Measurements from ENCODE around the gene ADNP.

Gene ADNP

GRCh38 chr20:50933589-50933988, 2.4 kb upstream of the ADNP start:
- no peak for DNase-seq (ENCODE audit: low read depth, low spot score)
- H3K27ac ChIP-seq, result no peak overlapping the region

- no peak for DNase-seq (ENCODE audit: low read depth, low spot score)
Observed at GRCh38 chr20:50932691-50933280, 1.5 kb upstream of the ADNP start.

DNA sequence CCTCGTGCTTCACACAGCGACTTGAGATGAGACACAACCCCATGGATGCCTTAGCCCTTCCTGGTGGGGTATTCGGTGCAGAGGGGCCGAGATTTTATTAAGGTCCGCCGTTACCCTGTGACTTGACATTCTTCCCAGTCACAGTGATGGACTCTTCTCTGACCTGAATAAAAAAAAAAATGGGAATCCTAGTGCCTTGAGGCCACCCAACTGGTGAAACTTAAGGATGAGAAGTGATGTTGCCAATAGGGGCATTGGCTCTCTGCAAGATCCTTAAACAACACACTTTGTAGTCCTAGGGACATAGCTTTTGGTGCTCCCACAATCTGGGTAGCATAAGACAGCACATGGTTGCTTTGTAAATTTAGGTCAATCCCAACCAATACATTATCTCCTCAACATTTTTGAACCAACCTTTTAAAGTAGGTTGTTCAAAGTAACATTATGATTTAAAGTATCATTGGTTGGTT, 814 bp upstream of the ADNP start:
- H3K27ac ChIP-seq, result peak overlapping the region; percentile 91
- DNase-seq (ENCODE audit: low read depth, low spot score), result no peak

More at GRCh38 chr20:50932691-50933280, 1.5 kb upstream of the ADNP start:
- H3K27ac ChIP-seq, result peak overlapping the region; percentile 91

GRCh38 chr20:50930976-50931305, 296 bp downstream of the ADNP start:
- no peak for DNase-seq (ENCODE audit: low read depth, low spot score)
- peak overlapping the region; percentile 91 for H3K27ac ChIP-seq

GRCh38 chr20:50930139-50930975, 880 bp downstream of the ADNP start:
- DNase-seq (ENCODE audit: low read depth, low spot score), result no peak

DNA sequence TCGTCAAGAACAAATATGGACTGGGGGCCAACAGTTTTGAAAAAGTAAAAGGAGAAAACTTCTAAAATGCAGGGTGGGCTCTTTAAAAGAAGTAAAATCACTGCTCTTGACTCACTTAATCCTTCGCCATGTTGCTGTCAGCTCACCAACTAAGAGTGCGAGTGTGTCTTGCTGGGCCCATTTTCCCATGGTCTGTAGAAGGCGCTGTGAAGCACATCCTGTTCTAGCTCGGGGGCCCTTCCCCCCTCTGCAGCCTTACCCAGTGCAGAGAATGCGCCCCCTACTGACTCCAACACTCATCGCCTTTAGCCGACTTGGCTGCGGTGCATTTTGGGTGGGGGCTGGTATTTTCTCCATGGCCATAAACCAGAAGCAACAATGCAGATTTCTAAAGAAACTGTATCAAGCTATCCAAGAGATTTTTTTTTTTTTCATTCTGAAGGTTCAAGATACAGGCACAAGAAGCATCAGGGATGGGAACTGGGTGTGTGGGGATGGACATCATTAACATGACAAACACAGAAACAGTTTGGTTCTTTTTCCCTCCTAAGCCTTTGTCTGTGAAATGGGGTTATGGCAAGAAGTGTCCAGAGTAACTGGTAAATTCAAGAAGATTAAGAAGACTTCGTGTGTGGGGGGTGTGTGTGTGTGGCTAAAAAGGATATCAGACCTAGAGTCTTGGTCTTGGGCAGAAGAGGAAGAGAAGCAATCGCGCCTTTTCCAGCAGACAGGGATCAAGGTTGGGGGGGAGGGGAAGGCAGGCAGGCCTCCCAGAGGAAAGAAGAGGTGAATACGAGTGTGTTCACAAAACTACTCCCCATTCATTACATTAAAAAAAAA, 1.7 kb downstream of the ADNP start:
- peak overlapping the region; percentile 91 for H3K27ac ChIP-seq

More at GRCh38 chr20:50930139-50930975, 880 bp downstream of the ADNP start:
- H3K27ac ChIP-seq, result peak overlapping the region; percentile 91

DNA sequence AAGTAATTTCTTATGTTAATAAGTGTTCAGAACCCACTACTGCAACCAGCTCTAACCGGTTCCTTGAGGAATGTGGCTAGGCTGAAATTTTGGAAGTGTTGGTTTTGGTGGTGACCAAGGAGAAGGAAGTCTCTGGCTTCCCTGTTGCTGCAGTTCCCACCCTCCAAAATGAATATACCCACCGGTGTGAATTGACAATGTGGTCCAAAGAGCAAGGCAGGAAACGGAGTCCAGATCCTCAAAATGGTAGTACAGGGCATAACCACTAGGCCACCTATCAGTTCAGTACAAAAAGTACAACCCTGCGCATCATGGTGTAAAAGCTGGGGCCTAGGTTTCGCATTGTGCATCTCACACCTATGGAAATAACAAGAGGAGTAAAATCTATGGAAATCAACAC, 2.8 kb downstream of the ADNP start:
- H3K27ac ChIP-seq, result peak overlapping the region; percentile 91
- no peak for DNase-seq (ENCODE audit: low read depth, low spot score)

More for the DNA sequence above, 1.7 kb downstream of the ADNP start:
- DNase-seq (ENCODE audit: low read depth, low spot score), result peak; percentile 88

DNA sequence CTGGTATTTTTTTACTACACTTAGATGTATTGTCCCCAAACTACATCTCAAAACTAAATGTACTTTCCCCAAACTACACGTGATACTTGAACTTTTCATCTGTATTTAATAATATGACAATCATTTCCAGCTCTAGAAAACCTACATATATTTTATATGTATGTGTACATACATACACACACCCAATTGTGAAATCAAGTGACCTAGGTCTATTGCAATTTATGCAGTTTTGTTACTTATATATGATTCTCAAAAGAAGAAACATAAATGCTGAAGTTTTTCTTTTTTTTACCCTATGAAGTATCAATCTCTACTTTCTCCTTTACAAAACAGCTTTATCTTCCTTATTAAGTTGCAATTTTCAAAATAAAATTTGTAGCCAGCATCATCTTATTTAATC, 4.7 kb downstream of the ADNP start:
- DNase-seq (ENCODE audit: low read depth, low spot score), result no peak
- H3K27ac ChIP-seq, result no peak overlapping the region

DNA sequence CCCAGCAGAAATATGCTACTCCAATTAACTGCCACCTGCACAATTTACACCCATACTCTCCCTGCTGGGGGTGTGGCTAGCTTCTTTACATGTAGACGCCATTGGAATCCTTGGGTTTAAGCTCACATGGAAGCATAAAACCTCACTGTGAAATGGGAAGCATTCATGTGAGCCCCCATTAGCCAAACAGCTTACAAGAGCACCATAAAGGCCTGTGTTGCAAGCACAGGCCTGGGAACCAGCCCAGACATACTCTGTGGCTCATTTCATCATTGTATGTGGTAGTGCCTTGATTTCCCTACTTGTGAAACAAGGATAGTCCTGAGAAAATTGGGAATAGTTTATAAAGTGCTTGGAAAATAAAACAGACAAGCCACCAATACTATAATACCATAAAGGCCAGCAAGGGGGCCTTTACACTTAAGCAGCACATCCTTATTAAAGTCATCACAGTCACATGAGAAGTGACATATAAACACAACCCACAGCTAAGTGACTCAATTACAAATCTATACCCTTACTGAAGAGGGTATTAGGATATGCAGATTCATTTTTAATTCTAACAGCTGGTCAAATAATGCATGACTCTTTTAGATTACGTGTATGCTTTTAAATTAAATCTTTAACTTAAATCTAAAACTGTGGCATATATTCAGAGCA, 6.8 kb downstream of the ADNP start:
- H3K27ac ChIP-seq, result no peak overlapping the region
- no peak for DNase-seq (ENCODE audit: low read depth, low spot score)

- H3K27ac ChIP-seq, result peak overlapping the region; percentile 22
- no peak for DNase-seq (ENCODE audit: low read depth, low spot score)
Observed at GRCh38 chr20:50921803-50922501, 9.3 kb downstream of the ADNP start.

DNA sequence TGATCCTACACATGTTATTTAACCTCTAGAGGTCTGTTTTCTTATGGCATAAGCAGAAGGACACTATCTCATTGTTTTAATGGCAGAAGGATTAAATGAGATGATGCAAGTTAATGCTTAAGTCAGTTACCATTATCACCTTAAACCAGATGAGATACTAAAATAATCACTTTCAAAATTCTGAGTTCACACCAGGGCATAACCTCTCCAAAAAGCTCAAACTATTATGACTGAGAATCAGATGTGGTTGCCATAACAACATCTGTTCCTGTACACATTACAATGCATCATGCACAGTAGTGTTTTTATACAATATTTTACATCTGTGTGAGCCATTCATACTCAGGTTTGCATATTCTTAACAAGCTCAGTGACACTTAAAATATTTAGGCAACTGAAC, 10.2 kb downstream of the ADNP start:
- no peak for DNase-seq (ENCODE audit: low read depth, low spot score)

DNA sequence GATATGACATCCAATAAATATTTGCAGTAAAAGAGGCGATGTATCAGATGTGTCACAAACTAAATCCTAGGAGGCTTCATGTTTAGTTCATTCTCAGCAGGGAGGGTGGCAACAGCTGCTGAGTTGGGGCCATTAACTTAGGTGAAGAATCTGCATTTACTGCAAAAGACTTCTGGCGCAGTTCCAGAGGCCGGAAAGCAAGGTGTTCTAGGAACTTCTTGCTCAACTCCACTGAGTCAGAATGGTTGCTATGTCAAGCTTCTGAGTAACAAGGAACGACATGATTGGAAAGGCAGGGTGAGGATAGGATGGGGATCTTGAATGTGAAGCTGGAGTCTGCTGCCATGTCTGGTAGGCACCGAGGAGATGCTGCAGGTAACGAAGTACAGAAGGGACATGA, 11.7 kb downstream of the ADNP start:
- DNase-seq (ENCODE audit: low read depth, low spot score), result peak; percentile 72
- no peak overlapping the region for H3K27ac ChIP-seq

More for the DNA sequence above, 10.2 kb downstream of the ADNP start:
- H3K27ac ChIP-seq, result peak overlapping the region; percentile 6

- DNase-seq (ENCODE audit: low read depth, low spot score), result no peak
- peak overlapping the region; percentile 48 for H3K27ac ChIP-seq
Observed at GRCh38 chr20:50918403-50918802, 12.8 kb downstream of the ADNP start.

DNA sequence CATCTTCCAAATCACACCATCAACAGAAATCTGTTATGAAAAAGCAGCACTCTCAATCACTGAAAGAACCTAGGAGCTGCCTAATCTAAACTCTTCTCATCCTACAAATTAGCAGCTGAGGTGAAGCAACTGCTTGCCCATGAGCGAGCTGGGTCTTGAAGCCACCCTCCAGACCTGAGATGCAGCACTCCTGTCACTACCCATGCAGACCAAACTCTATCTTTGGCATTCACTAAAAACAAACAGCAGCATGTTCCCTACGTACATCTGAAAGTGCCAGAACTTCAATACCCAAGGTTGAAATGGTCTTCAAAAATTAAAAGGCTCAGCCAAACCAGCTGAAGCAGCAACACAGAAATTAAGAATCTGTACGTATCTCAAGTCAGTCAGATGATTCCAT, 14.3 kb downstream of the ADNP start:
- no peak for DNase-seq (ENCODE audit: low read depth, low spot score)
- peak overlapping the region; percentile 48 for H3K27ac ChIP-seq

DNA sequence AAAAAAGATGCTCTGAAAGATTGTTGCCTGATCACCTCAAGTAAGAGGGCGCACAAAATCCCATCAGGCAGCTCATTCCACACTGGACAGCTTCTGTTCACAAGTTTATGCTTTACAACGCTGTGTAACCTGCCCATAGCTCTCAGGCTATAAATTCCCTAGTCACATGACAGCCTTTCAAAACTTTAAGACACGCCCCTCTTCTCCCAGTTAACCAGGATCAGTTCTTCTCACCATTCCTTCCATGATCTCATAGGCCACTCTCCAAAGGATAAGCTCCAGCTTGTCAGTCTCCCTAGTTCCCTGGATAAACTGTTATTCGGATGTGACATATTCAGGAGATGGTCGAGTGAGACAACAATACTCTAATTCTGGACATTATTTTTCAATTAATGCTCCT, 15.0 kb downstream of the ADNP start:
- peak; percentile 33 for DNase-seq (ENCODE audit: low read depth, low spot score)
- H3K27ac ChIP-seq, result peak overlapping the region; percentile 48

DNA sequence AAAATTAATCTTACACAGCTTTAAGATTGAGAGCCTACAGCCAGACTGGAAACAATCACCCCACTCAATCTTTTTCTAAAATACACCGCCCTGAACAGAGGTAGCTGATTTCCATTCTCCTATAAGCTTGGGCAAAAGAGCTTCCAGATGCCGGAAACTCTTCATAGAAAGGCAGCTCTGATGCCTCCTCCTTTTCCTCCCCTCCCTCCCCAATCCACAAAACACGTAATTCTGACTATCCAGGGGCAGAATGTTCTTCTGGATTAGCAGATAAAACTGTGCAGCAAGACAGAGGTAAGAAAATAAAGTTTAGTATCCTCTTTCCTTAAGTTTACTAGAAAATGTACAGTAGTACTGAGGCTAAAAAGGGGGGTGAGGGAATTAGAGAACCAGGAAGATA, 15.8 kb downstream of the ADNP start:
- no peak for DNase-seq (ENCODE audit: low read depth, low spot score)
- peak overlapping the region; percentile 48 for H3K27ac ChIP-seq

DNA sequence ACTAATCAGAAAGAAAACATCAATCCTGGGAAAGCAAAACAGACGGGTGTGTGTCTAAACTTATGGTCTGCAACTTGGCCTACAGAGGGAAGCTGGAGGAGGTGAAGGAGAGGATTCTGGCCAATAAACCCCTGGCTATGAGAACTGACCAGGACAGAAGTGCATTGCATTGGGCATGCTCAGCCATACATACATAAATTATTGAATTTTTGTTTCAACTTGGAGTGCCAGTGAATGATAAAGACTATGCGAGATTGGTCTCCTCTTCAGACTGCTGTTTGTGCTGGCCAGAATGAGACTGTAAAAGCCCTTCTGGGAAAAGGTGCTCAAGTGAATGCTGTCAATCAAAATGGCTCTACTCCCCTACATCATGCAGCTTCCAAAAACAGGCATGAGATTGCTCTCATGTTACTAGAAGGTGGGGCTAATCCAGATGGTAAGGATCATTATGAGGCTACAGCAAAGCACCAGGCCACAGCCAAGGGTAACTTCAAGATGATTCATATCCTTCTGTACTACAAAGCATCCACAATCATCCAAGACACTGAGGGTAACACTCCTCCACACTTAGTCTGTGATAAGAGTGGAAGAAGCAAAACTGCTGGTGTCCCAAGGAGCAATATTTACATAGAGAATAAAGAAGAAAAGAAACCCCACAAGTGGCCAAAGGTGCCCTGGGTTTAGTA, 17.4 kb downstream of the ADNP start:
- H3K27ac ChIP-seq, result peak overlapping the region; percentile 48
- DNase-seq (ENCODE audit: low read depth, low spot score), result no peak

- DNase-seq (ENCODE audit: low read depth, low spot score), result no peak
- H3K27ac ChIP-seq, result no peak overlapping the region
Observed at GRCh38 chr20:50911716-50912115, 19.5 kb downstream of the ADNP start.

GRCh38 chr20:50911030-50911429, 20.2 kb downstream of the ADNP start:
- DNase-seq (ENCODE audit: low read depth, low spot score), result no peak
- no peak overlapping the region for H3K27ac ChIP-seq
